KOPT-K1 (cell line): ENCODE measurements around the gene DCTN4.
"Not testable (repeated sequence)": the region's sequence is repeated elsewhere in the genome, so short reads cannot be mapped to it uniquely, and the experiment has no call there.

Experiments used
- H3K27ac ChIP-seq: fragments of 200-600 bp; sonication (generic); 2 replicates; pipeline ENCODE4 v1.5.1; 2016; ENCODE audit warnings: antibody characterized with exemption, mild to moderate bottlenecking, low read depth, low read length; ENCODE audit not compliant: poor library complexity, severe bottlenecking
- H3K36me3 ChIP-seq: fragments of 200-600 bp; sonication (generic); 2 replicates; pipeline ENCODE4 v1.5.1; 2017; ENCODE audit warnings: antibody characterized with exemption, mild to moderate bottlenecking, low read length, moderate library complexity; ENCODE audit not compliant: insufficient read depth
- H3K9me3 ChIP-seq: fragments of 200-600 bp; sonication (generic); 2 replicates; pipeline ENCODE4 v1.5.1; 2017; ENCODE audit warnings: antibody characterized with exemption, low read length, mild to moderate bottlenecking; ENCODE audit not compliant: insufficient read depth, poor library complexity, severe bottlenecking

The DCTN4 gene

GRCh38 chr5:150763023-150763769 lies 4.4 kb upstream of the DCTN4 start:
- Histone ChIP-seq H3K36me3 (no peaks in the 10 kb centered on the region), H3K27ac (no peak overlapping the region), H3K9me3 (no peaks in the 10 kb centered on the region)

GRCh38 chr5:150762211-150762610 lies 3.4 kb upstream of the DCTN4 start:
- H3K36me3 ChIP-seq = 0 out of 2 replicates have a peak, but pooled peaks cover 3% of the 10 kb centered on the region
- H3K27ac ChIP-seq = no peak overlapping the region
- no peaks in the 10 kb centered on the region for H3K9me3 ChIP-seq

DNA sequence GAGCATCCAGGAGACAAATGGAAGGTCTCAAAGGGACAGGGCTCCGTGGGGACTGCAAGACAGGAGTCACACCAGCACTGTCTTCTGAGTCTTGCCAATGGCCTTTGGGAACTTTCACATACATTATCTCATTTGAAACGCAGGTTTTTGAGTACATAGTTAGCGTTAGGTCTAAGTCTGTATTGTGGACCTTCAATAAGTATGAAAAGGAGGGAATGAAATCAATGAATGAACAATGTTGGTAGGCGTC lies 442 bp upstream of the DCTN4 start:
- Histone ChIP-seq H3K36me3 (peaks cover 29% of the 10 kb centered on the region), H3K9me3 (no peaks in the 10 kb centered on the region), H3K27ac (peak overlapping the region; percentile 80)

- H3K27ac ChIP-seq = peak overlapping the region; percentile 80
- peaks cover 40% of the 10 kb centered on the region for H3K36me3 ChIP-seq
- no peaks in the 10 kb centered on the region for H3K9me3 ChIP-seq
Measured at GRCh38 chr5:150758203-150758530, 650 bp downstream of the DCTN4 start.

DNA sequence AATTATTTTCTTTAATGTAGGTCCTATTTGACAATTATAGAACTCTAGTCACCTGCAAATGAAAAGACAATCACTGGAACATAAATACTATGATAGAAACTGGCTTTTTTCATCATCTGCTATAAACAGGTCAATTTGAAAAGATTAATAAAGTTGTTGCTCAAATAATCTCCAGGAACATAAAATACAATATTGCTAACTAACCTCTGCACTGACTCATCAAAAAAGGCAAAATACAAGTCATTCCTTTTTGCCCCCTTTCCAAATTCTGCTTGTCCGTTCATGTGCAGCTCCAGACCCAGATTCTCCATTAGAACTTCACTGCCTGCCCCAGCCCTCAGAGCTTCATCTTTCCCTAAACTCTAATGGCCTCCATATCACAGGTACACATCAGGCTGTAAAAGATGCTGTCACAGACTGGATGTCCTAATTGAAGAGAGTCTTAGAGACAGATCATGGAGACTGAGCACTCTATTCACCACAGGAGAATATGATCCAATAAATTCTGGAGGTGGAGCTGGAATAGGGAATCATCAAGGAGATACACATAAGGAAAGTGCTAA lies 1.6 kb downstream of the DCTN4 start:
- Histone ChIP-seq H3K36me3 (peaks cover 50% of the 10 kb centered on the region), H3K9me3 (no peaks in the 10 kb centered on the region), H3K27ac (no peak overlapping the region)

DNA sequence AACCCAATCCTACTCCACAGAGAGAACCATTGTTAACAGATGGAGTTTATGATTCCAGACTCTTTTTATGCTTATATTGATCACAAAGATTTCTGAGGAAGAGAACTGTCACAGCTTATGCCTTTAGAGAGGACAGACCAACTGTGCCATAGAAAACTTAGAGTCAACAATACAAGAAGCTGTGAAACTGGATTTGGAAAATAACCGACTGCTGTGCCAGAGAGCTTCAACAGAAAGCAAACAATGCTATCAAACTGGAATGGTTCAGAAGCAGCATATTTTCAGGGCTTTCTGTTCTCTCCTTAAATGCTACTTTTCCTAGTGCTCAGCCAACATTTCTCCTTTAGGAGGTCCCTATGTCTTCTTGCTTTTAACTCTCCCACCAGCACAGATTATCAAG lies 5.0 kb downstream of the DCTN4 start:
- Histone ChIP-seq H3K36me3 (peaks cover 83% of the 10 kb centered on the region), H3K27ac (no peak overlapping the region), H3K9me3 (no peaks in the 10 kb centered on the region)

DNA sequence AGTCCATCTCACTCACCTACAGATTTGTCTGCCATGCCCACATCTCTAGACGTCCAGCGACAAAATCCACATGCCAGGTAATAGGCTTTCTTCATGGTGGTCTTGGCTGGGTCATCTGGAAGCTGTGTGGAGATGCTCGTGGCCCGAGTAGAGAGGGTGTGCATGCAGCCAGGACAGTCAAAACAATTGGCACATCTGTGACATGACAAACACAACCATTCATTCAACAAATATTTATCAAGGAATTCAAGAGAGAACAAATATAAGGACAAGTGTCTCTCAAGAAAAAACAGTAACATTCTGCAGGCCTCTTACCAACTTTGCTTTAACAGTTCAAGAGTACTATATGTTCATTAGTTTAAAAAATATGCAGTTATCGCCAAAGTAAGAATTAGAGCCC lies 5.4 kb downstream of the DCTN4 start:
- H3K9me3 ChIP-seq = no peaks in the 10 kb centered on the region
- H3K27ac ChIP-seq = no peak overlapping the region
- H3K36me3 ChIP-seq = peaks cover 84% of the 10 kb centered on the region

GRCh38 chr5:150751096-150751891 lies 7.5 kb downstream of the DCTN4 start:
- Histone ChIP-seq H3K27ac (no peak overlapping the region), H3K9me3 (no peaks in the 10 kb centered on the region), H3K36me3 (peaks cover 75% of the 10 kb centered on the region)

DNA sequence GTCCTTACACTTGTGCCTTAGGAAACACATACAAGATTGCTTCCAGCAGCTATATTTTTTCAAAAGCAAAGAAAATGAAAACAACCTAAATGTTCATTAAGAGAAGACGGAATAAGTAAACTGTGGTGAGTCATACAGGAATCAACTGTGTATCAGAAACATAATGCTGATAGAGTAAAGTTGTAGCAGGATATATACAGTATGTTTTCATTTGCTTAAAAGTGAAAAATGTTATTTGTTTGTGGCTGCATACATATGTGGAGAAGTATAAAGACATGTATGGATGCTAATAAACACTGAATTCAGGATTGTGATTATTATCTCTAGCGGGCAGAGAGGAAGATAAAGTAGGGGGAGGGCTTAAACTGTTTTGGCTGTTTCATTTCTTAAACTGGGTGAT lies 8.3 kb downstream of the DCTN4 start:
- Histone ChIP-seq H3K36me3 (peaks cover 67% of the 10 kb centered on the region), H3K27ac (no peak overlapping the region), H3K9me3 (no peaks in the 10 kb centered on the region)

DNA sequence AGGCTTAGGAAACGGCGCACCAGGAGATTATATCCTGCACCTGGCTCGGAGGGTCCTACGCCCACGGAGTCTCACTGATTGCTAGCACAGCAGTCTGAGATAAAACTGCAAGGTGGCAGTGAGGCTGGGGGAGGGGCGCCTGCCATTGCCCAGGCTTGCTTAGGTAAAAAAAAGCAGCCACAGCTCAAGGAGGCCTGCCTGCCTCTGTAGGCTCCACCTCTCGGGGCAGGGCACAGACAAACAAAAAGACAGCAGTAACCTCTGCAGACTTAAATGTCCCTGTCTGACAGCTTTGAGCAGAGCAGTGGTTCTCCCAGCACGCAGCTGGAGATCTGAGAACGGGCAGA lies 15.7 kb downstream of the DCTN4 start:
- H3K27ac ChIP-seq, H3K9me3 ChIP-seq: not testable (repeated sequence)
- peaks cover 25% of the 10 kb centered on the region for H3K36me3 ChIP-seq

GRCh38 chr5:150742455-150743141 lies 16.2 kb downstream of the DCTN4 start:
- not testable (repeated sequence) for H3K9me3 ChIP-seq
- Histone ChIP-seq H3K27ac (peak overlapping the region; percentile 49), H3K36me3 (peaks cover 25% of the 10 kb centered on the region)

DNA sequence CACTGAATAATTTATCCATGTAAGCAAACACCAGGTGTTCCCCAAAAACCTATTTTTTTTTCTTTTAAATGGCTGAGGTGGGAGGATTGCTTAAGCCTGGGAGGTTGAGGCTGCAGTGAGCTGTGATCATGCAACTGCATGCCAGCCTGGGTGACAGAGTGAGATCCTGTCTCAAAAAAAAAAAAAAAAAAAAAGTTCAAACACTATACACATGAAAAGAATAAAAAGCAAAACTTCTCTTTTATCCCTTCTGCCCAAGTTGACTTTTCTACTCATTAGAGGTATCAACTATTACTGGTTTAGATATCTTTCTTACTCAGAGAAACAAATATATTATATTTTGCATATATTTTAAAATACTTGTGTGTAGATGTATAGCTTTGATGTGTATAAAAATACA lies 17.8 kb downstream of the DCTN4 start:
- H3K36me3 ChIP-seq = peaks cover 36% of the 10 kb centered on the region
- H3K27ac ChIP-seq = no peak overlapping the region
- H3K9me3 ChIP-seq = peaks cover 10% of the 10 kb centered on the region

GRCh38 chr5:150738862-150739261 lies 20.0 kb downstream of the DCTN4 start:
- Histone ChIP-seq H3K9me3 (peaks cover 10% of the 10 kb centered on the region), H3K36me3 (peaks cover 57% of the 10 kb centered on the region), H3K27ac (no peak overlapping the region)

DNA sequence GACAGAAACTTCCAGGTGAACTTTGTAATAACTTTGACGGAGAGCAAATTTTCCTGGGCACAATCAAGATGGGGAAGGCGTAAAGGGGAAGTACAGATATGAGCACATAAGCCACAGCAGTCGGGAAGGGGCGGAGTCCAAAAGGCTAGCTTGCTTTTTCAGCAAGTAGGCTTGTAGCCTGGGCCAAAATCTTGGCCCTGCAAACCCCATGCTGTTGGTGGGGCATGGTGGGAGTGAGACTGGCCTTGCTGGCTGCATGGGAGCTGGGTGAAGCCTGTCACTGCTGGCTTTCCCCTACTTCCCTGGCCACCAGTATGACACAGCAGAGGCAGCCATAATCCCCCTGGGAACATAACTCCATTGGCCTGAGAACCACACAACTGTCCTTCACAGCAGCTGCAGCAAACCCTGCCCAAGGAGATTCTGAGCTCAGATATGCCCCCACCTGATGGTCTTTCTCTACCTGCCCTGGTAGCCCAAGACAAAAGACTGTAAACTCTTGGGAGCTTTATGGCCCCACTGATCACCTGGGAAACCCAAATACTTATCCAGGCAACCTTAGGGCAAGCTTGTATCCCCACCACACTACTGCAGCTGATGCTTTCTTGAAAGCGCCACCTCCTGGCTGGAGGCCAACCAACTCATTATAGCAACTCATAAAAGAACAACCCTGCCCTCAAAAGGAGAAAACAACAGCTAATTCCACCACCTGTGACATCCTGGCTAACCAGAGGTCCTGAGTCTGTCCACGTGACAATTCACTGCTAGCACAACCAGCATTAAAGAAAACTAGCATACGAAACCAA lies 24.0 kb downstream of the DCTN4 start:
- Histone ChIP-seq H3K27ac (no peak overlapping the region), H3K36me3 (peaks cover 78% of the 10 kb centered on the region), H3K9me3 (peaks cover 10% of the 10 kb centered on the region)
